Testis (tissue), 3 donors: ENCODE results near the gene ADGRB3. TPM values are rescaled to one million over a fixed set of nuclear protein-coding genes. Genes with fewer than 3 reads are reported as not detected.

ENCODE experiments used
- DNase-seq: peaks from one replicate; pipeline ENCODE4 v3.0.0-alpha.2; 2019
- H3K27ac ChIP-seq, 2 donors: fragments of 200-600 bp; sonication (generic); one replicate each; pipeline ENCODE4 v1.5.1; 2019
- H3K27me3 ChIP-seq: fragments of 200-600 bp; sonication (generic); one replicate; pipeline ENCODE4 v1.5.1; 2019
- H3K36me3 ChIP-seq: fragments of 200-600 bp; sonication (generic); one replicate; pipeline ENCODE4 v1.5.1; 2017; ENCODE audit warnings: low read depth; ENCODE audit errors: missing control alignments
- H3K4me1 ChIP-seq: fragments of 200-600 bp; sonication (generic); one replicate; pipeline ENCODE4 v1.5.1; 2019
- H3K4me3 ChIP-seq, 2 donors: fragments of 200-600 bp; sonication (generic); one replicate each; pipeline ENCODE4 v1.5.1; 2017 to 2019
- H3K9me3 ChIP-seq: fragments of 200-600 bp; sonication (generic); one replicate; pipeline ENCODE4 v1.5.1; 2017
- CTCF ChIP-seq, 3 experiments: fragments of 450-650 bp in 2 of 3; fragments of 200-600 bp in 1 of 3; sonication (generic) in 1 of 3; IDR thresholded peaks; one replicate each; pipeline ENCODE4 v1.5.1; 2016 to 2019; ENCODE audit warnings: antibody characterized with exemption in 3 of 3, mild to moderate bottlenecking in 2 of 3, moderate library complexity in 1 of 3
- POLR2A ChIP-seq: fragments of 450-650 bp; IDR thresholded peaks from one replicate; pipeline ENCODE4 v1.6.1; 2017; ENCODE audit warnings: antibody characterized with exemption, mild to moderate bottlenecking, moderate library complexity
- WGBS, 2 donors: methylation state at CpG; one replicate each; pipeline ENCODE4 v1.1.5; 2018; 5-methylcytosine and 5-hydroxymethylcytosine counted together
- intact Hi-C: fragments of 100-400 bp; cut with DNase I; formaldehyde crosslinking; loops from one replicate; pipeline ENCODE4 v1.15.1; 2023; ENCODE audit warnings: low total_unique reads
- polyA plus RNA-seq: library from polyadenylated mRNA; stranded (reverse); fragments of 350-450 nt; fragmentation: Illumina TruSeq; extraction: RNeasy Lipid Tissue Mini Kit (QIAGEN cat#74804); gene quantifications from one replicate; pipeline ENCODE4 v1.2.3, GENCODE V29; 2014; ENCODE audit warnings: low read depth, low replicate concordance; ENCODE audit not compliant: insufficient read depth
- total RNA-seq, 2 donors: library from RNA; depleted of rRNA; stranded (reverse); fragments of >200 nt; gene quantifications; one replicate each; pipeline ENCODE4 v1.2.3, GENCODE V29; 2016

ADGRB3 gene
- total and polyA plus RNA-seq, 3 donors from 2014 or later, result 3.2 to 5.7 (median 4.3) TPM

- H3K27ac ChIP-seq, result no peak overlapping the region
- TF ChIP-seq POLR2A (no peak), CTCF (IDR thresholded peaks at IDR 0.05) (no peak)
- no peaks in the 10 kb centered on the region for H3K36me3 ChIP-seq
- intact Hi-C loops, result no loop called here
- DNase-seq, result no peak
- H3K27me3 ChIP-seq, result no peaks in the 10 kb centered on the region
- H3K4me3 ChIP-seq, result no peak overlapping the region
- H3K4me1 ChIP-seq, result no peaks in the 10 kb centered on the region
- no peaks in the 10 kb centered on the region for H3K9me3 ChIP-seq
- 94% methylated on average over 1 of the region's 1 CpG for WGBS, 2 donors
These were observed 91.9 kb downstream of the ADGRB3 start for GRCh38 chr6:68726992-68727391.

GRCh38 chr6:68727699-68728098, 92.6 kb downstream of the ADGRB3 start:
- intact Hi-C loops, result no loop called here
- no peak for DNase-seq
- no peak overlapping the region for H3K27ac ChIP-seq
- TF ChIP-seq POLR2A (no peak), CTCF (IDR thresholded peaks at IDR 0.05) (no peak)
- no peaks in the 10 kb centered on the region for H3K4me1 ChIP-seq
- 54 to 56% methylated on average over 1 of the region's 1 CpG for WGBS, 2 donors
- no peaks in the 10 kb centered on the region for H3K9me3 ChIP-seq
- H3K27me3 ChIP-seq, result no peaks in the 10 kb centered on the region
- no peak overlapping the region for H3K4me3 ChIP-seq
- no peaks in the 10 kb centered on the region for H3K36me3 ChIP-seq

GRCh38 chr6:68728159-68728979, 93.3 kb downstream of the ADGRB3 start:
- no peaks in the 10 kb centered on the region for H3K4me1 ChIP-seq
- H3K36me3 ChIP-seq, result no peaks in the 10 kb centered on the region
- no peak for DNase-seq
- intact Hi-C loops, result no loop called here
- TF ChIP-seq CTCF (IDR thresholded peaks at IDR 0.05) (no peak), POLR2A (no peak)
- 35 to 44% methylated on average over 5 of the region's 5 CpGs for WGBS, 2 donors
- H3K9me3 ChIP-seq, result no peaks in the 10 kb centered on the region
- H3K4me3 ChIP-seq, result no peak overlapping the region
- H3K27me3 ChIP-seq, result no peaks in the 10 kb centered on the region
- no peak overlapping the region for H3K27ac ChIP-seq

GRCh38 chr6:68729377-68729903, 94.4 kb downstream of the ADGRB3 start:
- H3K4me1 ChIP-seq, result no peaks in the 10 kb centered on the region
- H3K27ac ChIP-seq, result no peak overlapping the region
- no peak for TF ChIP-seq POLR2A
- no peak for TF ChIP-seq CTCF (IDR thresholded peaks at IDR 0.05)
- 75 to 77% methylated on average over 5 of the region's 5 CpGs for WGBS, 2 donors
- no peaks in the 10 kb centered on the region for H3K9me3 ChIP-seq
- no peaks in the 10 kb centered on the region for H3K27me3 ChIP-seq
- no peak overlapping the region for H3K4me3 ChIP-seq
- H3K36me3 ChIP-seq, result no peaks in the 10 kb centered on the region
- intact Hi-C loops, result no loop called here
- DNase-seq, result no peak
